ENCODE results near the gene UBE2E2.

UBE2E2 gene

GRCh38 chr3:23276913-23277658 is 74.0 kb downstream of the UBE2E2 start:
- DNase-seq (ENCODE audit: low spot score): no peak

GRCh38 chr3:23277688-23278087 is 74.6 kb downstream of the UBE2E2 start:
- no peak for DNase-seq (ENCODE audit: low spot score)

- DNase-seq (ENCODE audit: low spot score): no peak
Measured at GRCh38 chr3:23283625-23284024, 80.5 kb downstream of the UBE2E2 start.

GRCh38 chr3:23288286-23288685 is 85.2 kb downstream of the UBE2E2 start:
- DNase-seq (ENCODE audit: low spot score): no peak

GRCh38 chr3:23288715-23289114 is 85.6 kb downstream of the UBE2E2 start:
- DNase-seq (ENCODE audit: low spot score): no peak

- no peak for DNase-seq (ENCODE audit: low spot score)
Measured at GRCh38 chr3:23292432-23292831, 89.3 kb downstream of the UBE2E2 start.

- no peak for DNase-seq (ENCODE audit: low spot score)
Measured at GRCh38 chr3:23294770-23295387, 91.8 kb downstream of the UBE2E2 start.

- DNase-seq (ENCODE audit: low spot score): no peak
Measured at GRCh38 chr3:23301819-23302218, 98.7 kb downstream of the UBE2E2 start.

- DNase-seq (ENCODE audit: low spot score): no peak
Measured at GRCh38 chr3:23302271-23302670, 99.1 kb downstream of the UBE2E2 start.

GRCh38 chr3:23303601-23304217 is 100.6 kb downstream of the UBE2E2 start:
- no peak for DNase-seq (ENCODE audit: low spot score)

- no peak for DNase-seq (ENCODE audit: low spot score)
Measured at GRCh38 chr3:23304424-23304823, 101.3 kb downstream of the UBE2E2 start.

GRCh38 chr3:23308986-23309625 is 106.0 kb downstream of the UBE2E2 start:
- DNase-seq (ENCODE audit: low spot score): no peak

- DNase-seq (ENCODE audit: low spot score): no peak
Measured at GRCh38 chr3:23312866-23313265, 109.7 kb downstream of the UBE2E2 start.

GRCh38 chr3:23314981-23315762 is 112.0 kb downstream of the UBE2E2 start:
- DNase-seq (ENCODE audit: low spot score): no peak

- no peak for DNase-seq (ENCODE audit: low spot score)
Measured at GRCh38 chr3:23316924-23317323, 113.8 kb downstream of the UBE2E2 start.

- no peak for DNase-seq (ENCODE audit: low spot score)
Measured at GRCh38 chr3:23319366-23320312, 116.5 kb downstream of the UBE2E2 start.

GRCh38 chr3:23320586-23321570 is 117.8 kb downstream of the UBE2E2 start:
- no peak for DNase-seq (ENCODE audit: low spot score)

- no peak for DNase-seq (ENCODE audit: low spot score)
Measured at GRCh38 chr3:23324745-23325144, 121.6 kb downstream of the UBE2E2 start.

GRCh38 chr3:23325466-23326065 is 122.4 kb downstream of the UBE2E2 start:
- no peak for DNase-seq (ENCODE audit: low spot score)
